Mesenchymal stem cell (in vitro differentiated cells and primary cell): Measurements from ENCODE around the gene EDN3.

Source experiments
- DNase-seq: peaks from one replicate; pipeline ENCODE4 v3.0.0-alpha.2; 2013
- H2AFZ ChIP-seq: one replicate; pipeline ENCODE4 v1.6.1; 2013; ENCODE audit warnings: low read depth, mild to moderate bottlenecking, control low read depth, inconsistent platforms, low read length, moderate library complexity
- H2AK5ac ChIP-seq: 2 replicates; pipeline ENCODE4 v1.6.1; 2013; ENCODE audit warnings: low read length, moderate library complexity, mild to moderate bottlenecking, inconsistent platforms; ENCODE audit not compliant: severe bottlenecking
- H2BK120ac ChIP-seq: one replicate; pipeline ENCODE4 v1.6.1; 2013; ENCODE audit warnings: low read depth, mild to moderate bottlenecking, inconsistent platforms, low read length, moderate library complexity
- H2BK12ac ChIP-seq, 2 experiments: one replicate each; pipeline ENCODE4 v1.6.1; 2013; ENCODE audit warnings: inconsistent platforms in 2 of 2, low read length in 2 of 2, mild to moderate bottlenecking in 2 of 2, moderate library complexity in 2 of 2, control low read depth in 1 of 2
- H2BK15ac ChIP-seq: one replicate; pipeline ENCODE4 v1.6.1; 2013; ENCODE audit warnings: mild to moderate bottlenecking, low read depth, inconsistent platforms; ENCODE audit not compliant: poor library complexity, severe bottlenecking
- H2BK5ac ChIP-seq: 2 replicates; pipeline ENCODE4 v1.6.1; 2013; ENCODE audit warnings: low read depth, mild to moderate bottlenecking, low read length, control low read depth, inconsistent platforms; ENCODE audit not compliant: poor library complexity, severe bottlenecking
- H3K14ac ChIP-seq, 2 experiments: one replicate each; pipeline ENCODE4 v1.6.1; 2013; ENCODE audit warnings: inconsistent platforms in 2 of 2, low read length in 2 of 2, control low read depth in 1 of 2, mild to moderate bottlenecking in 1 of 2, moderate library complexity in 1 of 2
- H3K18ac ChIP-seq, 2 experiments: one replicate each; pipeline ENCODE4 v1.6.1; 2013; ENCODE audit warnings: inconsistent platforms in 2 of 2, low read length in 2 of 2, control low read depth in 1 of 2, low read depth in 1 of 2, mild to moderate bottlenecking in 1 of 2
- H3K23ac ChIP-seq, 2 experiments: one replicate each; pipeline ENCODE4 v1.6.1; 2013; ENCODE audit warnings: inconsistent platforms in 2 of 2, low read length in 2 of 2, mild to moderate bottlenecking in 2 of 2, moderate library complexity in 2 of 2, control low read depth in 1 of 2
- H3K27ac ChIP-seq: 2 replicates; pipeline ENCODE4 v1.5.1; 2013; ENCODE audit warnings: mild to moderate bottlenecking, moderate library complexity, low read length, control low read depth, inconsistent platforms; ENCODE audit not compliant: poor library complexity, severe bottlenecking
- H3K27me3 ChIP-seq, 2 experiments: 2 replicates each; pipeline versions ENCODE4 v1.6.1 to v1.7.0; 2013; ENCODE audit warnings: low read length in 2 of 2, mild to moderate bottlenecking in 2 of 2, moderate library complexity in 2 of 2, control low read depth in 1 of 2, inconsistent platforms in 1 of 2; ENCODE audit not compliant: control insufficient read depth in 1 of 2, insufficient read depth in 1 of 2
- H3K36me3 ChIP-seq, 2 experiments: 2 replicates each; pipeline versions ENCODE4 v1.6.1 to v1.7.0; 2013; ENCODE audit warnings: low read length in 2 of 2, control low read depth in 1 of 2, inconsistent platforms in 1 of 2, low read depth in 1 of 2, mild to moderate bottlenecking in 1 of 2; ENCODE audit not compliant: insufficient read depth in 2 of 2, control insufficient read depth in 1 of 2
- H3K4ac ChIP-seq, 2 experiments: one replicate each; pipeline ENCODE4 v1.6.1; 2013; ENCODE audit warnings: inconsistent platforms in 2 of 2, low read length in 2 of 2, mild to moderate bottlenecking in 2 of 2, moderate library complexity in 2 of 2, control low read depth in 1 of 2, low read depth in 1 of 2
- H3K4me1 ChIP-seq: 2 replicates; pipeline ENCODE4 v1.6.1; 2013; ENCODE audit warnings: low read depth, low read length, control low read depth; ENCODE audit not compliant: control insufficient read depth, insufficient read depth
- H3K4me2 ChIP-seq: 2 replicates; pipeline ENCODE4 v1.6.1; 2013; ENCODE audit warnings: low read length, mild to moderate bottlenecking, inconsistent platforms; ENCODE audit not compliant: poor library complexity, severe bottlenecking
- H3K4me3 ChIP-seq, 2 experiments: 2 replicates each; pipeline versions ENCODE4 v1.5.1 to v1.7.0; 2013; ENCODE audit warnings: low read length in 2 of 2, mild to moderate bottlenecking in 2 of 2, control low read depth in 1 of 2, low read depth in 1 of 2; ENCODE audit not compliant: insufficient read depth in 1 of 2
- H3K79me1 ChIP-seq: replicated peaks from 2 replicates; pipeline ENCODE4 v1.6.1; 2013; ENCODE audit warnings: mild to moderate bottlenecking, control low read depth, low read length, inconsistent platforms; ENCODE audit not compliant: poor library complexity, severe bottlenecking
- H3K9ac ChIP-seq: 2 replicates; pipeline ENCODE4 v1.7.0; 2013; ENCODE audit warnings: mild to moderate bottlenecking, low read length, moderate library complexity
- H3K9me3 ChIP-seq: 2 replicates; pipeline ENCODE4 v1.7.0; 2013; ENCODE audit warnings: mild to moderate bottlenecking, low read length; ENCODE audit not compliant: control insufficient read depth
- H4K8ac ChIP-seq: one replicate; pipeline ENCODE4 v1.6.1; 2013; ENCODE audit warnings: inconsistent platforms, mild to moderate bottlenecking, low read length, moderate library complexity
- H4K91ac ChIP-seq: one replicate; pipeline ENCODE4 v1.6.1; 2013; ENCODE audit warnings: mild to moderate bottlenecking, low read length, inconsistent platforms
- WGBS: methylation state at CpG from one replicate; pipeline ENCODE4 v1.1.7; 2013; ENCODE audit warnings: mixed read lengths; 5-methylcytosine and 5-hydroxymethylcytosine counted together

EDN3 gene

DNA sequence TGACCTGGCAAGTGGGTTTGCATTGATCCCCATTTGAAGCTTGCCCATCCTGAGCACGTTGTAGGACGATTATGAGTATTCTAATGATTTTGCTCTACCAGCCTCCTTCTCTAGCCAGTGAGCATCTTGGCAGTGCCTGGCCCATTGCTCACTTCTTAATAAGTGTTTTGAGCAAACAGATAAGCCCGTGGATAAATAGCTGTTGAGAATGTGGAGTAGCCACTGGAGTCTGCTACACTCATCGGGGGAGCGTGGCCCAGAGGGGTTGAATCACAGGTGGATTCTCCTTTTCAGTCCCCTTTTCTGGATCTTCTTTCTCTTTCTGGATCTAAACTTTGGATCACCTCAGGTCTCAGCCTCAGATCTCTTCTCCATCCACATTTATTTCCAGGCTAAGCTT lies 15.9 kb upstream of the EDN3 start:
- Histone ChIP-seq H3K4me1 (no peaks in the 10 kb centered on the region), H2BK12ac (no peak overlapping the region)
- DNase-seq, result no peak

DNA sequence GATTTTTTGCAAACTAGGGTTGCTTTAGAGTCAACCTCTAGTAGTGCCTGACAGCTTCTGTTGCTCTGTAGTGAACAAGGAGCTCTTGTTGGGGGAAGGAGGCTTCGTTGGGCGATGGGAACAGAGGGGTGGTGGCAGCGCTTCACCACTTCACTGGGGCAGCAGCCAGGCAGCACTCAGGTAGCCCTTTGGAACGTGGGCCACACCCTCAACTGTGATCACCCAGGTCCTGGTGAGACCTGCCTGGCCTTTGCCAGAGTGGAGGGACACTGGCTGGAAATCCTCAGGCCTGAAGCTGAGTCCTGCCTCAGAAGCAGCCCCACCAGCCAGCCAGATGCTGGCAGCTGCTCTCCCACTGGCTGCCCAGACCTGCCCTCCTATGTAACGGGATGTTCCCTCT lies 10.4 kb upstream of the EDN3 start:
- no peak overlapping the region for H3K14ac ChIP-seq
- 61% methylated on average over 5 of the region's 5 CpGs for WGBS
- H4K91ac ChIP-seq, result no peak overlapping the region
- no peaks in the 10 kb centered on the region for H3K4me1 ChIP-seq
- H2BK12ac ChIP-seq, result no peak overlapping the region
- no peak overlapping the region for H3K9ac ChIP-seq
- no peak overlapping the region for H3K4me2 ChIP-seq
- H3K18ac ChIP-seq, result no peak overlapping the region
- no peak overlapping the region for H3K27ac ChIP-seq
- H2AFZ ChIP-seq, result no peak overlapping the region
- no peak overlapping the region for H4K8ac ChIP-seq
- peaks cover 0 to 31% of the 10 kb centered on the region in 2 experiments for H3K27me3 ChIP-seq
- no peaks in the 10 kb centered on the region for H3K36me3 ChIP-seq
- H2BK120ac ChIP-seq, result no peak overlapping the region
- DNase-seq, result no peak
- no peak overlapping the region for H2BK15ac ChIP-seq
- H3K4me3 ChIP-seq, result no peak overlapping the region
- H3K23ac ChIP-seq, result no peak overlapping the region
- no peaks in the 10 kb centered on the region for H3K79me1 ChIP-seq
- H2AK5ac ChIP-seq, result no peak overlapping the region
- no peak overlapping the region for H3K4ac ChIP-seq
- H2BK5ac ChIP-seq, result no peak overlapping the region
- no peaks in the 10 kb centered on the region for H3K9me3 ChIP-seq

More for the DNA sequence above, 15.9 kb upstream of the EDN3 start:
- no peak overlapping the region for H3K23ac ChIP-seq
- H4K91ac ChIP-seq, result no peak overlapping the region
- peaks cover 0 to 4% of the 10 kb centered on the region in 2 experiments for H3K27me3 ChIP-seq
- H3K4me3 ChIP-seq, result no peak overlapping the region
- H4K8ac ChIP-seq, result no peak overlapping the region
- WGBS, result 92% methylated on average over 5 of the region's 5 CpGs
- H3K4me2 ChIP-seq, result no peak overlapping the region
- no peak overlapping the region for H2BK15ac ChIP-seq
- H3K4ac ChIP-seq, result no peak overlapping the region
- H3K36me3 ChIP-seq, result no peaks in the 10 kb centered on the region
- H3K27ac ChIP-seq, result no peak overlapping the region
- H2BK5ac ChIP-seq, result no peak overlapping the region
- H3K14ac ChIP-seq, result no peak overlapping the region
- H2AFZ ChIP-seq, result no peak overlapping the region
- H3K9me3 ChIP-seq, result no peaks in the 10 kb centered on the region
- H3K79me1 ChIP-seq, result no peaks in the 10 kb centered on the region
- no peak overlapping the region for H2AK5ac ChIP-seq
- no peak overlapping the region for H3K9ac ChIP-seq
- no peak overlapping the region for H3K18ac ChIP-seq
- H2BK120ac ChIP-seq, result no peak overlapping the region

DNA sequence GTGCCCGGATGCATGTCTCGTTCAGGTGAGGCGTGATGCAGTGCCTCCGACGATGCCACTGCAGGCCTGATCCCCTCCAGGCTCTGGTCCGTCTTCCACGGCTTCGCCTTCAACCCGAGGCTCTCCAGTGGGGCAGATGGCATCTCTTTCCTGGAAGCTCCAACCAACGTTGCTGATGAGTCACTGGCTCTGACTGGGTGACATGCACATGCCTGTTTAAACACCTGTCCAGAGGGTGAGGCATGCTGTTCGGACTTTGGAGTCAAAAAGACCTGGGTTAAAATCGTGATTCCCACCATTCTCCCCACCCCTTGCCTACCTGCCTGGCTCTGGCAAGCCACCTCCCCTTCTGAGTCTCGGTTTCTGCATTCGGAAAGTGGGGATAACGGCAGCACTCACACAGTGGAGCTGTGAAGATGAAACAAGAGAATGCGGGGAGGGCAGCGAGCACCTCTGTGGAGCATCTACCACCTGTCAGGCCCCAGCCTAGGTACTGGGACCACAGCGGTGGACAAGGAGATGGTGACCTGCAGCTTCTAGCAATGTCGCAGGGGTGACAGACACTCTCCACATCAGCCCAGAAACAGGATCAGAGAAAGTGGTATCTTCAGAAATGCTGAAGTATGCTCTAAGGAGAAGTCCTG lies 8.5 kb upstream of the EDN3 start:
- DNase-seq, result no peak
- Histone ChIP-seq H2BK12ac (no peak overlapping the region), H3K4me3 (no peak overlapping the region), H3K23ac (no peak overlapping the region), H3K4me1 (no peaks in the 10 kb centered on the region), H3K9ac (no peak overlapping the region), H2BK120ac (no peak overlapping the region), H3K18ac (no peak overlapping the region), H3K79me1 (no peaks in the 10 kb centered on the region), H3K36me3 (no peaks in the 10 kb centered on the region), H3K4me2 (no peak overlapping the region), H3K14ac (no peak overlapping the region), H4K8ac (no peak overlapping the region), H4K91ac (no peak overlapping the region), H3K27ac (no peak overlapping the region), H3K27me3 (peaks cover 0 to 34% of the 10 kb centered on the region in 2 experiments), H3K9me3 (no peaks in the 10 kb centered on the region), H2AFZ (no peak overlapping the region), H2BK15ac (no peak overlapping the region), H3K4ac (no peak overlapping the region), H2AK5ac (no peak overlapping the region), H2BK5ac (no peak overlapping the region)
- 78% methylated on average over 19 of the region's 19 CpGs for WGBS

DNA sequence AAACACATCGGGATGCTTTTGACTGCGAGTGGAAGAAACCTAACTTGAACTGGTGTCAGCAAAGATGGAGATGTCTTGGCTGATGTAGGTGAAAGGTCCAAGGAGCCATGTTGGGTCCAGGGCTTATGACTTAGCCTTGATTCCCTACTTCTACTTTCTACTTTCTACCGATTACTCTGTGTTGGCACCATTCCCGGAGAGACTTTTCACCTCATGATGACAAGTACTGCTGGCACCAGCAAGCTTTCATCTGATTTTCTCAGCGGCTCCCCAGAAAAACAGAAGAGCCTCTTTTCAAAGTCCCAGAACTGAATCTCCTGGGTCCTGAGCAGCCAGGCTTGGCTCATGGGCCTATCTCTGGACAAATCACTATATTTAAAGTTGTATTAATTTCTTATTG lies 4.9 kb upstream of the EDN3 start:
- Histone ChIP-seq H2AFZ (no peak overlapping the region), H3K9ac (no peak overlapping the region), H3K27ac (no peak overlapping the region), H2AK5ac (no peak overlapping the region), H3K27me3 (peaks cover 6 to 48% of the 10 kb centered on the region in 2 experiments), H3K36me3 (no peaks in the 10 kb centered on the region), H3K14ac (no peak overlapping the region), H3K4me2 (no peak overlapping the region), H3K18ac (no peak overlapping the region), H3K4me3 (no peak overlapping the region), H4K8ac (no peak overlapping the region), H2BK12ac (no peak overlapping the region), H3K4ac (no peak overlapping the region), H2BK15ac (no peak overlapping the region), H4K91ac (no peak overlapping the region), H3K23ac (no peak overlapping the region), H2BK5ac (no peak overlapping the region), H2BK120ac (no peak overlapping the region), H3K4me1 (no peaks in the 10 kb centered on the region), H3K9me3 (no peaks in the 10 kb centered on the region), H3K79me1 (no peaks in the 10 kb centered on the region)
- 76% methylated on average over 5 of the region's 5 CpGs for WGBS
- DNase-seq, result no peak
